ENCODE results near the gene NPC1L1. TPM values are rescaled to one million over a fixed set of nuclear protein-coding genes. Genes with fewer than 3 reads are reported as not detected.
A peak's percentile ranks its signal among the peaks of the same experiment; 100 is the strongest.

The NPC1L1 gene
- total and polyA plus RNA-seq, 2 of the 13 experiments (the other 11 are each of a cell fraction or from before 2014, with no cell fraction given): 4.8 to 14.5 TPM

DNA sequence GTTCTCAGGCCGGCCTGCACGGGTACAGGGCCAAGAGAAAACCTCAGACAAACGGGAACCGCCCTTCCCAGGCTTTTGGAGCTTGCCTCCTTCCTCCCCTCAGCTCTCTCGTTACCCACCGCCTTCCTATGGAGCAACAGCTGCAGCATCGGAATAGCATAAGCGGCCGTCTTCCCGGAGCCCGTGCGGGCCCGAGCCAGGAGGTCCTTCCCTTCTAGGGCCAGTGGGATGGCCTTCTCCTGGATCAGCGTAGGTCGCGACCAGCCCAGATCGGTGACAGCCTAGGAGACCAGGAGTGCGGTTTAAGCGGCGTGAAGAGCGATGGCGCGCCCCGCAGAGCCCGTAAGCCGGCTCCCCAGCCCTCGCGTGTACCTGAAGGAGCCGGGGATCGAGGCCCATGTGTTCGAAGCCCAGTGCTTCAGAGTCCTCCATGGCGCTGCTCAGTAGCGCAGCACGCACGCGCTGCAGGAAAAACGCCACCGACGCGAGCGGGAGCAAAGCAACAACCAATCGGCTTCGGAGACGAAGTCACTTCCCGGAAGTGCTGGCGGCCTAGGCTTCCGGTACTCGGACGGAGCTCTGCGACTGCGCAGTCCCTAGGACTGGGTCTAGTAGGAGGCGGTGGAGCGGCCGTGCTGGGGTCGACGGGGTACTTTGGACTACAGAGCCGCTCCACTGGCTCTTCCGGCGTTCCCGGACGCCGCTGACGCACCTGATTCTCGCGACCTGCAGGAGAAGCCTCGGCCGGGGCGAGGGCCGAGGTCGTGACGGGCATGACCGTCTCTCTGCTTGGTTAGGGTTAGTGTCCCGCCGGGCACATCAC lies 32.5 kb upstream of the NPC1L1 start, which contains the start of gene DDX56 (continued):
- TF ChIP-seq, protein P1, sequence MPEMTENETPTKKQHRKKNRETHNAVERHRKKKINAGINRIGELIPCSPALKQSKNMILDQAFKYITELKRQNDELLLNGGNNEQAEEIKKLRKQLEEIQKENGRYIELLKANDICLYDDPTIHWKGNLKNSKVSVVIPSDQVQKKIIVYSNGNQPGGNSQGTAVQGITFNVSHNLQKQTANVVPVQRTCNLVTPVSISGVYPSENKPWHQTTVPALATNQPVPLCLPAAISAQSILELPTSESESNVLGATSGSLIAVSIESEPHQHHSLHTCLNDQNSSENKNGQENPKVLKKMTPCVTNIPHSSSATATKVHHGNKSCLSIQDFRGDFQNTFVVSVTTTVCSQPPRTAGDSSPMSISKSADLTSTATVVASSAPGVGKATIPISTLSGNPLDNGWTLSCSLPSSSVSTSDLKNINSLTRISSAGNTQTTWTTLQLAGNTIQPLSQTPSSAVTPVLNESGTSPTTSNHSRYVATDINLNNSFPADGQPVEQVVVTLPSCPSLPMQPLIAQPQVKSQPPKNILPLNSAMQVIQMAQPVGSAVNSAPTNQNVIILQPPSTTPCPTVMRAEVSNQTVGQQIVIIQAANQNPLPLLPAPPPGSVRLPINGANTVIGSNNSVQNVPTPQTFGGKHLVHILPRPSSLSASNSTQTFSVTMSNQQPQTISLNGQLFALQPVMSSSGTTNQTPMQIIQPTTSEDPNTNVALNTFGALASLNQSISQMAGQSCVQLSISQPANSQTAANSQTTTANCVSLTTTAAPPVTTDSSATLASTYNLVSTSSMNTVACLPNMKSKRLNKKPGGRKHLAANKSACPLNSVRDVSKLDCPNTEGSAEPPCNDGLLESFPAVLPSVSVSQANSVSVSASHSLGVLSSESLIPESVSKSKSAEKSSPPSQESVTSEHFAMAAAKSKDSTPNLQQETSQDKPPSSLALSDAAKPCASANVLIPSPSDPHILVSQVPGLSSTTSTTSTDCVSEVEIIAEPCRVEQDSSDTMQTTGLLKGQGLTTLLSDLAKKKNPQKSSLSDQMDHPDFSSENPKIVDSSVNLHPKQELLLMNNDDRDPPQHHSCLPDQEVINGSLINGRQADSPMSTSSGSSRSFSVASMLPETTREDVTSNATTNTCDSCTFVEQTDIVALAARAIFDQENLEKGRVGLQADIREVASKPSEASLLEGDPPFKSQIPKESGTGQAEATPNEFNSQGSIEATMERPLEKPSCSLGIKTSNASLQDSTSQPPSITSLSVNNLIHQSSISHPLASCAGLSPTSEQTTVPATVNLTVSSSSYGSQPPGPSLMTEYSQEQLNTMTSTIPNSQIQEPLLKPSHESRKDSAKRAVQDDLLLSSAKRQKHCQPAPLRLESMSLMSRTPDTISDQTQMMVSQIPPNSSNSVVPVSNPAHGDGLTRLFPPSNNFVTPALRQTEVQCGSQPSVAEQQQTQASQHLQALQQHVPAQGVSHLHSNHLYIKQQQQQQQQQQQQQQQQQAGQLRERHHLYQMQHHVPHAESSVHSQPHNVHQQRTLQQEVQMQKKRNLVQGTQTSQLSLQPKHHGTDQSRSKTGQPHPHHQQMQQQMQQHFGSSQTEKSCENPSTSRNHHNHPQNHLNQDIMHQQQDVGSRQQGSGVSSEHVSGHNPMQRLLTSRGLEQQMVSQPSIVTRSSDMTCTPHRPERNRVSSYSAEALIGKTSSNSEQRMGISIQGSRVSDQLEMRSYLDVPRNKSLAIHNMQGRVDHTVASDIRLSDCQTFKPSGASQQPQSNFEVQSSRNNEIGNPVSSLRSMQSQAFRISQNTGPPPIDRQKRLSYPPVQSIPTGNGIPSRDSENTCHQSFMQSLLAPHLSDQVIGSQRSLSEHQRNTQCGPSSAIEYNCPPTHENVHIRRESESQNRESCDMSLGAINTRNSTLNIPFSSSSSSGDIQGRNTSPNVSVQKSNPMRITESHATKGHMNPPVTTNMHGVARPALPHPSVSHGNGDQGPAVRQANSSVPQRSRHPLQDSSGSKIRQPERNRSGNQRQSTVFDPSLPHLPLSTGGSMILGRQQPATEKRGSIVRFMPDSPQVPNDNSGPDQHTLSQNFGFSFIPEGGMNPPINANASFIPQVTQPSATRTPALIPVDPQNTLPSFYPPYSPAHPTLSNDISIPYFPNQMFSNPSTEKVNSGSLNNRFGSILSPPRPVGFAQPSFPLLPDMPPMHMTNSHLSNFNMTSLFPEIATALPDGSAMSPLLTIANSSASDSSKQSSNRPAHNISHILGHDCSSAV (CRISPR knock-in tag; IDR thresholded peaks at IDR 0.05; ENCODE audit: borderline replicate concordance): peak; percentile 96; the same call in 1 of the 2 replicates
- TF ChIP-seq ZNF337 (CRISPR knock-in tag; IDR thresholded peaks at IDR 0.05; ENCODE audit: borderline replicate concordance, low read depth) (0 out of 2 replicates have a peak, but pooled peaks have one; percentile 75), DNMT3B (CRISPR knock-in tag; conservative IDR thresholded peaks at IDR 0.05) (peak; percentile 91; the same call in 1 of the 2 replicates), ZNF354B (CRISPR knock-in tag; IDR thresholded peaks at IDR 0.05) (no peak), ZSCAN31 (CRISPR knock-in tag; IDR thresholded peaks at IDR 0.05; ENCODE audit: low read depth) (peak; percentile 78), FLYWCH1 (CRISPR knock-in tag; IDR thresholded peaks at IDR 0.05) (0 out of 2 replicates have a peak, but pooled peaks have one; percentile 89), ZNF160 (CRISPR knock-in tag; IDR thresholded peaks at IDR 0.05) (peak; percentile 95), JUNB (CRISPR knock-in tag; IDR thresholded peaks at IDR 0.05; ENCODE audit: borderline replicate concordance) (no peak), ZNF619 (CRISPR knock-in tag; IDR thresholded peaks at IDR 0.05) (0 out of 2 replicates have a peak, but pooled peaks have one; percentile 86)
- TF ChIP-seq, protein P2, sequence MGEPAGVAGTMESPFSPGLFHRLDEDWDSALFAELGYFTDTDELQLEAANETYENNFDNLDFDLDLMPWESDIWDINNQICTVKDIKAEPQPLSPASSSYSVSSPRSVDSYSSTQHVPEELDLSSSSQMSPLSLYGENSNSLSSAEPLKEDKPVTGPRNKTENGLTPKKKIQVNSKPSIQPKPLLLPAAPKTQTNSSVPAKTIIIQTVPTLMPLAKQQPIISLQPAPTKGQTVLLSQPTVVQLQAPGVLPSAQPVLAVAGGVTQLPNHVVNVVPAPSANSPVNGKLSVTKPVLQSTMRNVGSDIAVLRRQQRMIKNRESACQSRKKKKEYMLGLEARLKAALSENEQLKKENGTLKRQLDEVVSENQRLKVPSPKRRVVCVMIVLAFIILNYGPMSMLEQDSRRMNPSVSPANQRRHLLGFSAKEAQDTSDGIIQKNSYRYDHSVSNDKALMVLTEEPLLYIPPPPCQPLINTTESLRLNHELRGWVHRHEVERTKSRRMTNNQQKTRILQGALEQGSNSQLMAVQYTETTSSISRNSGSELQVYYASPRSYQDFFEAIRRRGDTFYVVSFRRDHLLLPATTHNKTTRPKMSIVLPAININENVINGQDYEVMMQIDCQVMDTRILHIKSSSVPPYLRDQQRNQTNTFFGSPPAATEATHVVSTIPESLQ (CRISPR knock-in tag; conservative IDR thresholded peaks at IDR 0.05): no peak
- TF ChIP-seq, protein P3, sequence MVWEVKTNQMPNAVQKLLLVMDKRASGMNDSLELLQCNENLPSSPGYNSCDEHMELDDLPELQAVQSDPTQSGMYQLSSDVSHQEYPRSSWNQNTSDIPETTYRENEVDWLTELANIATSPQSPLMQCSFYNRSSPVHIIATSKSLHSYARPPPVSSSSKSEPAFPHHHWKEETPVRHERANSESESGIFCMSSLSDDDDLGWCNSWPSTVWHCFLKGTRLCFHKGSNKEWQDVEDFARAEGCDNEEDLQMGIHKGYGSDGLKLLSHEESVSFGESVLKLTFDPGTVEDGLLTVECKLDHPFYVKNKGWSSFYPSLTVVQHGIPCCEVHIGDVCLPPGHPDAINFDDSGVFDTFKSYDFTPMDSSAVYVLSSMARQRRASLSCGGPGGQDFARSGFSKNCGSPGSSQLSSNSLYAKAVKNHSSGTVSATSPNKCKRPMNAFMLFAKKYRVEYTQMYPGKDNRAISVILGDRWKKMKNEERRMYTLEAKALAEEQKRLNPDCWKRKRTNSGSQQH (CRISPR knock-in tag; IDR thresholded peaks at IDR 0.05; ENCODE audit: low read depth): 0 out of 2 replicates have a peak, but pooled peaks have one; percentile 29

Data from HepG2 (cell line).